Fibroblast of lung (primary cell): ENCODE results near the gene GCM1. TPM values are rescaled to one million over a fixed set of nuclear protein-coding genes. Genes with fewer than 3 reads are reported as not detected.

Source experiments
- DNase-seq, 2 donors: peaks; one replicate each; pipeline versions ENCODE4 v3.0.0 to v3.0.0-alpha.2; 2010; ENCODE audit warnings: low read depth in 2 of 2
- H2AFZ ChIP-seq: 2 replicates; pipeline ENCODE4 v1.5.1; 2012; ENCODE audit warnings: low read length, control low read depth, inconsistent platforms
- H3K27ac ChIP-seq: 2 replicates; pipeline ENCODE4 v1.5.1; 2011; ENCODE audit warnings: low read length, control low read depth; ENCODE audit not compliant: insufficient read depth
- H3K27me3 ChIP-seq: 2 replicates; pipeline ENCODE4 v1.5.1; 2011; ENCODE audit warnings: mild to moderate bottlenecking, low read length; ENCODE audit not compliant: control insufficient read depth, insufficient read depth
- H3K36me3 ChIP-seq: 2 replicates; pipeline ENCODE4 v1.5.1; 2011; ENCODE audit warnings: low read length; ENCODE audit not compliant: control insufficient read depth, insufficient read depth
- H3K4me1 ChIP-seq: 2 replicates; pipeline ENCODE4 v1.5.1; 2011; ENCODE audit warnings: low read length; ENCODE audit not compliant: control insufficient read depth, insufficient read depth; ENCODE audit errors: extremely low read depth
- H3K4me2 ChIP-seq: 2 replicates; pipeline ENCODE4 v1.5.1; 2011; ENCODE audit warnings: low read length, control low read depth; ENCODE audit not compliant: insufficient read depth; ENCODE audit errors: extremely low read depth
- H3K4me3 ChIP-seq, 4 experiments: fragments of 200-600 bp in 1 of 4; sonication (generic) in 1 of 4; replicated peaks in 1 of 4; 2 replicates each; pipeline ENCODE4 v1.5.1; 2011 to 2016; ENCODE audit warnings: low read length in 4 of 4, low read depth in 3 of 4, mild to moderate bottlenecking in 3 of 4, control low read depth in 2 of 4, inconsistent platforms in 1 of 4, mixed read lengths in 1 of 4; ENCODE audit not compliant: insufficient read depth in 1 of 4; ENCODE audit errors: control extremely low read depth in 1 of 4
- H3K79me2 ChIP-seq: 2 replicates; pipeline ENCODE4 v1.5.1; 2012; ENCODE audit warnings: mild to moderate bottlenecking, low read length, inconsistent platforms; ENCODE audit not compliant: control insufficient read depth, insufficient read depth
- H3K9ac ChIP-seq: 2 replicates; pipeline ENCODE4 v1.5.1; 2011; ENCODE audit warnings: mild to moderate bottlenecking, low read length, control low read depth; ENCODE audit not compliant: insufficient read depth
- H3K9me3 ChIP-seq: 2 replicates; pipeline ENCODE4 v1.5.1; 2012; ENCODE audit warnings: low read depth, low read length; ENCODE audit not compliant: control insufficient read depth, insufficient read depth
- H4K20me1 ChIP-seq: 2 replicates; pipeline ENCODE4 v1.5.1; 2011; ENCODE audit warnings: low read length; ENCODE audit not compliant: control insufficient read depth, insufficient read depth; ENCODE audit errors: extremely low read depth
- CTCF ChIP-seq, 2 donors: IDR thresholded peaks in 1 of 2; conservative IDR thresholded peaks in 1 of 2; 1 replicate in 1 of 2; 2 replicates in 1 of 2; pipeline ENCODE4 v1.5.1; 2011 to 2012; ENCODE audit warnings: low read length in 2 of 2, control low read depth in 1 of 2, inconsistent platforms in 1 of 2, low read depth in 1 of 2, mild to moderate bottlenecking in 1 of 2
- EZH2 ChIP-seq: IDR thresholded peaks from 2 replicates; pipeline ENCODE4 v1.5.1; 2012; ENCODE audit warnings: low read length, control low read depth, mild to moderate bottlenecking; ENCODE audit errors: missing control alignments
- polyA plus RNA-seq, 2 donors: library from polyadenylated mRNA; depleted of rRNA in 1 of 2; stranded (reverse) in 1 of 2; unstranded in 1 of 2; fragments of >200 nt; gene quantifications; 2 replicates each; pipeline ENCODE4 v1.2.1, GENCODE V29; 2011 to 2012; ENCODE audit warnings: missing spikeins in 1 of 2
- total RNA-seq: library from RNA; depleted of rRNA; stranded (reverse); fragments of >200 nt; gene quantifications from 2 replicates; pipeline ENCODE4 v1.2.1, GENCODE V29; 2014

GCM1 gene
- total and polyA plus RNA-seq, 2 donors (not counting 1 experiment from before 2014, with no cell fraction given): not detected

GRCh38 chr6:53134601-53135235, 13.9 kb downstream of the GCM1 start:
- no peak for DNase-seq
- Histone ChIP-seq H3K27me3 (no peaks in the 10 kb centered on the region), H3K4me2 (no peak overlapping the region), H3K9ac (no peak overlapping the region), H3K79me2 (no peaks in the 10 kb centered on the region), H3K27ac (no peak overlapping the region), H3K9me3 (no peaks in the 10 kb centered on the region), H3K36me3 (no peaks in the 10 kb centered on the region), H4K20me1 (no peaks in the 10 kb centered on the region), H3K4me3 (no peak overlapping the region), H2AFZ (no peak overlapping the region), H3K4me1 (no peaks in the 10 kb centered on the region)
- TF ChIP-seq EZH2 (no peak), CTCF (conservative IDR thresholded peaks at IDR 0.05 in 1 of 2, IDR thresholded peaks at IDR 0.05 in 1 of 2; ENCODE audit: low read depth in 1 of 2, low read length in 2 of 2) (no peak)

GRCh38 chr6:53133961-53134360, 14.7 kb downstream of the GCM1 start:
- H3K79me2 ChIP-seq: no peaks in the 10 kb centered on the region
- H3K4me3 ChIP-seq: no peak overlapping the region
- H2AFZ ChIP-seq: no peak overlapping the region
- no peaks in the 10 kb centered on the region for H4K20me1 ChIP-seq
- no peaks in the 10 kb centered on the region for H3K4me1 ChIP-seq
- no peak for DNase-seq
- H3K27ac ChIP-seq: no peak overlapping the region
- H3K36me3 ChIP-seq: no peaks in the 10 kb centered on the region
- no peak overlapping the region for H3K9ac ChIP-seq
- H3K9me3 ChIP-seq: no peaks in the 10 kb centered on the region
- no peaks in the 10 kb centered on the region for H3K27me3 ChIP-seq
- no peak overlapping the region for H3K4me2 ChIP-seq
- TF ChIP-seq EZH2 (no peak), CTCF (conservative IDR thresholded peaks at IDR 0.05 in 1 of 2, IDR thresholded peaks at IDR 0.05 in 1 of 2; ENCODE audit: low read depth in 1 of 2, low read length in 2 of 2) (no peak)

- H3K27me3 ChIP-seq: no peaks in the 10 kb centered on the region
- H3K4me3 ChIP-seq: no peak overlapping the region
These were observed 17.9 kb downstream of the GCM1 start for GRCh38 chr6:53130569-53131290.

More at GRCh38 chr6:53130569-53131290, 17.9 kb downstream of the GCM1 start:
- Histone ChIP-seq H2AFZ (no peak overlapping the region), H3K9me3 (no peaks in the 10 kb centered on the region), H3K9ac (no peak overlapping the region), H3K4me2 (no peak overlapping the region), H3K4me1 (no peaks in the 10 kb centered on the region), H4K20me1 (no peaks in the 10 kb centered on the region), H3K27ac (no peak overlapping the region), H3K79me2 (no peaks in the 10 kb centered on the region), H3K36me3 (no peaks in the 10 kb centered on the region)
- TF ChIP-seq CTCF (conservative IDR thresholded peaks at IDR 0.05 in 1 of 2, IDR thresholded peaks at IDR 0.05 in 1 of 2; ENCODE audit: low read depth in 1 of 2, low read length in 2 of 2): no peak
- TF ChIP-seq EZH2: no peak
- no peak for DNase-seq
